Peyer's patch (tissue), 4 donors: Measurements from ENCODE around the gene EPB41L3.

ENCODE experiments used
- CTCF ChIP-seq, 6 experiments: fragments of 450-650 bp in 4 of 6; fragments of 200-600 bp in 2 of 6; sonication (generic) in 1 of 6; IDR thresholded peaks; one replicate each; pipeline ENCODE4 v1.5.1; 2017 to 2019; ENCODE audit warnings: antibody characterized with exemption in 6 of 6, mild to moderate bottlenecking in 3 of 6, moderate library complexity in 1 of 6
- POLR2A ChIP-seq, 2 donors: fragments of 450-650 bp; IDR thresholded peaks; one replicate each; pipeline ENCODE4 v1.5.1; 2017; ENCODE audit warnings: antibody characterized with exemption in 2 of 2, mild to moderate bottlenecking in 2 of 2, moderate library complexity in 2 of 2

- no peak for TF ChIP-seq POLR2A (IDR thresholded peaks at IDR 0.05)
- TF ChIP-seq CTCF (IDR thresholded peaks at IDR 0.05), result no peak
Measured at GRCh38 chr18:5444269-5444668, 99.5 kb downstream of the EPB41L3 start.
